Thyroid gland (tissue), 4 donors: Measurements from ENCODE around the gene TMEM145.

Experiments used
- POLR2A ChIP-seq, 2 donors: fragments of 450-650 bp; IDR thresholded peaks; one replicate each; pipeline ENCODE4 v1.6.1; 2017; ENCODE audit warnings: antibody characterized with exemption in 2 of 2, mild to moderate bottlenecking in 2 of 2, moderate library complexity in 1 of 2
- TF ChIP-seq, protein P1 (sequence below), 6 experiments: fragments of 200-600 bp in 3 of 6; fragments of 450-650 bp in 3 of 6; sonication (generic) in 3 of 6; IDR thresholded peaks; one replicate each; pipeline ENCODE4 v1.5.1; 2016 to 2019; ENCODE audit warnings: antibody characterized with exemption in 6 of 6, mild to moderate bottlenecking in 2 of 6, inconsistent platforms in 1 of 6, moderate library complexity in 1 of 6

DNA sequence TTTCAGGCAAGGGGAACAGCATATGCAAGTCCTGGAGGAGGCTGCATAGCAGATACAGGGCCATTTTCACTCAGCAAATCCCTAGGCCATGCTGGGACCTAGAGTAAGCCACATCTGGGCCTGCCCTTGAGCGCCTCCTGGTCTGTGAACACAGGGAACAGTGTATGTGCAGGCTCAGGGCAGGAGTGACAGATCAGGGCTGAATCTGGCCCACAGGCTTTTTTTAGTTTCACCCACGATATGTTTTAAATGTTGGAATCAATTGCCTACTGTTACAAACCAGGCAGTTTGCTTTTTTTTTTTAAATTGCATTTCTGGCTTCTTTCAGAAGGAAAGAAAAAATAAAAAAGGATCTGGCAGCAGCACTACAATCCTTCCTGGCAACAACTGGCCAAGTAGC, 1.5 kb upstream of the TMEM145 start:
- TF ChIP-seq, protein P1, sequence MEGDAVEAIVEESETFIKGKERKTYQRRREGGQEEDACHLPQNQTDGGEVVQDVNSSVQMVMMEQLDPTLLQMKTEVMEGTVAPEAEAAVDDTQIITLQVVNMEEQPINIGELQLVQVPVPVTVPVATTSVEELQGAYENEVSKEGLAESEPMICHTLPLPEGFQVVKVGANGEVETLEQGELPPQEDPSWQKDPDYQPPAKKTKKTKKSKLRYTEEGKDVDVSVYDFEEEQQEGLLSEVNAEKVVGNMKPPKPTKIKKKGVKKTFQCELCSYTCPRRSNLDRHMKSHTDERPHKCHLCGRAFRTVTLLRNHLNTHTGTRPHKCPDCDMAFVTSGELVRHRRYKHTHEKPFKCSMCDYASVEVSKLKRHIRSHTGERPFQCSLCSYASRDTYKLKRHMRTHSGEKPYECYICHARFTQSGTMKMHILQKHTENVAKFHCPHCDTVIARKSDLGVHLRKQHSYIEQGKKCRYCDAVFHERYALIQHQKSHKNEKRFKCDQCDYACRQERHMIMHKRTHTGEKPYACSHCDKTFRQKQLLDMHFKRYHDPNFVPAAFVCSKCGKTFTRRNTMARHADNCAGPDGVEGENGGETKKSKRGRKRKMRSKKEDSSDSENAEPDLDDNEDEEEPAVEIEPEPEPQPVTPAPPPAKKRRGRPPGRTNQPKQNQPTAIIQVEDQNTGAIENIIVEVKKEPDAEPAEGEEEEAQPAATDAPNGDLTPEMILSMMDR (IDR thresholded peaks at IDR 0.05): no peak
- no peak for TF ChIP-seq POLR2A (IDR thresholded peaks at IDR 0.05)
